IMR-90 (cell line): ENCODE data around the gene GCK. TPM values are rescaled to one million over a fixed set of nuclear protein-coding genes. Genes with fewer than 3 reads are reported as not detected.

Experiments used
- ATAC-seq: fragments of 200-7000 bp; cut with Tn5 transposase; 2 replicates; pipeline ENCODE4 v1.9.1; 2020; ENCODE audit warnings: low read depth, mild to moderate bottlenecking, moderate library complexity
- BruUV-seq: library from RNA; stranded (reverse); fragments of 400-500 nt; replicated peaks from 2 replicates; lab custom pipeline; 2021; lab: Mats Ljungman, UMichigan
- CTCF ChIA-PET: fragments of 300-600 bp; formaldehyde crosslinking; extraction: SDS; loops from one replicate; lab custom pipeline; 2021; ENCODE audit warnings: antibody characterized with exemption; lab: Yijun Ruan, JAX
- POLR2A ChIA-PET: fragments of 300-600 bp; sonication (Branson Sonifier 250); formaldehyde crosslinking; loops from one replicate; lab custom pipeline; 2022; ENCODE audit warnings: antibody characterized with exemption; ENCODE audit not compliant: unreplicated experiment; lab: Charles Lee
- DNase-seq: peaks from one replicate; pipeline ENCODE4 v3.0.0; 2013
- H2AFZ ChIP-seq: replicated peaks from 2 replicates; pipeline ENCODE3; 2013; ENCODE audit warnings: low read length, mild to moderate bottlenecking; ENCODE audit not compliant: poor library complexity
- H2AK5ac ChIP-seq: 2 replicates; pipeline ENCODE4 v1.6.1; 2013; ENCODE audit warnings: low read depth, low read length, inconsistent platforms
- H2AK9ac ChIP-seq: replicated peaks from 2 replicates; pipeline ENCODE3; 2013; ENCODE audit warnings: mild to moderate bottlenecking, low read depth, low read length, moderate library complexity; ENCODE audit not compliant: poor library complexity
- H2BK120ac ChIP-seq: 2 replicates; pipeline ENCODE4 v1.6.1; 2013; ENCODE audit warnings: low read depth, low read length, inconsistent platforms
- H2BK15ac ChIP-seq: 3 replicates; pipeline ENCODE4 v1.6.1; 2013; ENCODE audit warnings: low read depth, low read length, inconsistent platforms
- H2BK20ac ChIP-seq: 2 replicates; pipeline ENCODE4 v1.6.1; 2013; ENCODE audit warnings: low read depth, mild to moderate bottlenecking, inconsistent platforms, low read length, moderate library complexity
- H2BK5ac ChIP-seq: 2 replicates; pipeline ENCODE4 v1.6.1; 2013; ENCODE audit warnings: mild to moderate bottlenecking, low read depth, low read length, inconsistent platforms; ENCODE audit not compliant: poor library complexity, severe bottlenecking
- H3K14ac ChIP-seq: replicated peaks from 2 replicates; pipeline ENCODE4 v1.6.1; 2013; ENCODE audit warnings: low read depth, low read length, inconsistent platforms
- H3K18ac ChIP-seq: 2 replicates; pipeline ENCODE4 v1.6.1; 2013; ENCODE audit warnings: low read depth, low read length, control low read depth
- H3K23ac ChIP-seq: 2 replicates; pipeline ENCODE4 v1.6.1; 2013; ENCODE audit warnings: low read depth, low read length, inconsistent platforms
- H3K27ac ChIP-seq: 2 replicates; pipeline ENCODE4 v1.5.1; 2013; ENCODE audit warnings: mild to moderate bottlenecking, control low read depth, low read length; ENCODE audit not compliant: insufficient read depth
- H3K27me3 ChIP-seq: 2 replicates; pipeline ENCODE4 v1.6.1; 2013; ENCODE audit warnings: low read length; ENCODE audit not compliant: control insufficient read depth, insufficient read depth
- H3K36me3 ChIP-seq: 2 replicates; pipeline ENCODE4 v1.6.1; 2013; ENCODE audit warnings: low read length, mixed read lengths; ENCODE audit not compliant: control insufficient read depth, insufficient read depth
- H3K4ac ChIP-seq: 2 replicates; pipeline ENCODE4 v1.6.1; 2013; ENCODE audit warnings: low read depth, low read length, inconsistent platforms
- H3K4me1 ChIP-seq: 2 replicates; pipeline ENCODE4 v1.6.1; 2013; ENCODE audit warnings: low read length, mixed read lengths; ENCODE audit not compliant: control insufficient read depth, insufficient read depth
- H3K4me2 ChIP-seq: 2 replicates; pipeline ENCODE4 v1.6.1; 2013; ENCODE audit warnings: low read depth, mild to moderate bottlenecking, control low read depth, low read length, moderate library complexity
- H3K4me3 ChIP-seq: 2 replicates; pipeline ENCODE4 v1.5.1; 2013; ENCODE audit warnings: low read depth, mild to moderate bottlenecking, control low read depth, low read length, moderate library complexity; ENCODE audit not compliant: insufficient read depth
- H3K56ac ChIP-seq: 2 replicates; pipeline ENCODE4 v1.6.1; 2013; ENCODE audit warnings: low read length, inconsistent platforms; ENCODE audit not compliant: insufficient read depth; ENCODE audit errors: extremely low read depth
- H3K79me1 ChIP-seq, 2 experiments: 2 replicates each; pipeline ENCODE4 v1.6.1; 2013; ENCODE audit warnings: low read length in 2 of 2, inconsistent platforms in 1 of 2, low read depth in 1 of 2
- H3K9ac ChIP-seq: 2 replicates; pipeline ENCODE4 v1.6.1; 2013; ENCODE audit warnings: low read depth, low read length, control low read depth
- H3K9me1 ChIP-seq: 2 replicates; pipeline ENCODE4 v1.6.1; 2013; ENCODE audit warnings: low read length, inconsistent platforms; ENCODE audit not compliant: insufficient read depth
- H3K9me3 ChIP-seq: 2 replicates; pipeline ENCODE4 v1.6.1; 2013; ENCODE audit warnings: low read length; ENCODE audit not compliant: control insufficient read depth, insufficient read depth
- H4K20me1 ChIP-seq: 2 replicates; pipeline ENCODE4 v1.6.1; 2013; ENCODE audit warnings: low read length, inconsistent platforms; ENCODE audit not compliant: insufficient read depth
- H4K5ac ChIP-seq: 2 replicates; pipeline ENCODE4 v1.6.1; 2013; ENCODE audit warnings: mild to moderate bottlenecking, low read depth, low read length, control low read depth
- H4K8ac ChIP-seq, 2 experiments: 2 replicates each; pipeline ENCODE4 v1.6.1; 2013; ENCODE audit warnings: low read depth in 2 of 2, low read length in 2 of 2, control low read depth in 1 of 2, inconsistent platforms in 1 of 2
- H4K91ac ChIP-seq: 2 replicates; pipeline ENCODE4 v1.6.1; 2013; ENCODE audit warnings: low read depth, low read length, inconsistent platforms; ENCODE audit not compliant: insufficient read depth
- BHLHE40 ChIP-seq: fragments of 150-350 bp; IDR thresholded peaks from 2 replicates; pipeline ENCODE4 v1.6.1; 2016; ENCODE audit warnings: mild to moderate bottlenecking, low read depth, low read length
- CEBPB ChIP-seq: IDR thresholded peaks from 2 replicates; pipeline ENCODE4 v1.6.1; 2012; ENCODE audit warnings: low read depth, low read length, improper control_type of control experiment
- CTCF ChIP-seq: conservative IDR thresholded peaks from 2 replicates; pipeline ENCODE4 v1.5.1; 2012; ENCODE audit warnings: mild to moderate bottlenecking, low read depth, low read length, improper control_type of control experiment
- ELK1 ChIP-seq: fragments of 150-350 bp; IDR thresholded peaks from 2 replicates; pipeline ENCODE4 v1.6.1; 2016; ENCODE audit warnings: low read depth, mild to moderate bottlenecking, low read length, moderate library complexity, borderline replicate concordance
- FOS ChIP-seq: fragments of 150-350 bp; IDR thresholded peaks from 2 replicates; pipeline ENCODE4 v1.6.1; 2016; ENCODE audit warnings: low read depth, low read length
- MAFK ChIP-seq: IDR thresholded peaks from 2 replicates; pipeline ENCODE4 v1.6.1; 2012; ENCODE audit warnings: low read depth, low read length, improper control_type of control experiment
- MAZ ChIP-seq: IDR thresholded peaks from 2 replicates; pipeline ENCODE4 v1.6.1; 2012; ENCODE audit warnings: low read depth, mild to moderate bottlenecking, low read length, improper control_type of control experiment, moderate library complexity, borderline replicate concordance
- MXI1 ChIP-seq: IDR thresholded peaks from 2 replicates; pipeline ENCODE4 v1.6.1; 2012; ENCODE audit warnings: low read depth, mild to moderate bottlenecking, low read length, moderate library complexity, borderline replicate concordance
- NFE2L2 ChIP-seq: fragments of 150-350 bp; IDR thresholded peaks from 2 replicates; pipeline ENCODE4 v1.6.1; 2016; ENCODE audit warnings: low read depth, mild to moderate bottlenecking, low read length
- POLR2A ChIP-seq: IDR thresholded peaks from 2 replicates; pipeline ENCODE4 v1.6.1; 2012; ENCODE audit warnings: mild to moderate bottlenecking, low read depth, low read length
- RAD21 ChIP-seq: IDR thresholded peaks from 2 replicates; pipeline ENCODE4 v1.6.1; 2012; ENCODE audit warnings: low read length, improper control_type of control experiment
- RCOR1 ChIP-seq: IDR thresholded peaks from 2 replicates; pipeline ENCODE4 v1.6.1; 2012; ENCODE audit warnings: mild to moderate bottlenecking, low read length, improper control_type of control experiment; ENCODE audit not compliant: insufficient replicate concordance
- SMC3 ChIP-seq: fragments of 150-350 bp; IDR thresholded peaks from 2 replicates; pipeline ENCODE4 v1.6.1; 2016; ENCODE audit warnings: low read depth, mild to moderate bottlenecking, antibody characterized with exemption, low read length, moderate library complexity
- WGBS, 2 experiments: methylation state at CpG; one replicate each; pipeline versions ENCODE4 v1.1.5 to v1.1.7; 2013; ENCODE audit warnings: missing lambda C conversion rate in 2 of 2; ENCODE audit not compliant: insufficient read length in 1 of 2; ENCODE audit errors: extremely low coverage in 2 of 2; 5-methylcytosine and 5-hydroxymethylcytosine counted together
- dilution Hi-C: fragments of 300-500 bp; cut with HindIII; formaldehyde crosslinking; loops from one replicate; pipeline ENCODE4 v1.14.3; 2018; ENCODE audit warnings: low sequenced_read_pairs; ENCODE audit not compliant: unreplicated experiment
- in situ Hi-C: fragments of 300-500 bp; cut with MboI; formaldehyde crosslinking; loops from 3 replicates; pipeline ENCODE4 v1.14.3; 2019; ENCODE audit warnings: low sequenced_read_pairs, inconsistent platforms, mixed read lengths
- intact Hi-C: fragments of 100-400 bp; cut with micrococcal nuclease; formaldehyde crosslinking; loops from 2 replicates; pipeline ENCODE4 v1.10.0; 2022
- polyA plus RNA-seq, 3 experiments: library from polyadenylated mRNA; depleted of rRNA; stranded (reverse); fragments of >200 nt; gene quantifications; 2 replicates each; pipeline ENCODE4 v1.2.3, GENCODE V29; 2012; ENCODE audit warnings: low replicate concordance in 1 of 3
- total RNA-seq: library from RNA; depleted of rRNA; stranded (reverse); fragments of >200 nt; gene quantifications from 2 replicates; pipeline ENCODE4 v1.2.3, GENCODE V29; 2012
- TF ChIP-seq, protein P1 (sequence below): fragments of 150-350 bp; IDR thresholded peaks from 2 replicates; pipeline ENCODE4 v1.6.1; 2017; ENCODE audit warnings: mild to moderate bottlenecking, antibody characterized with exemption, low read length, low read depth

GCK gene
- total and polyA plus RNA-seq, 2 of the 4 experiments (the other 2 are of a cell fraction): 0.14 to 0.18 TPM

DNA sequence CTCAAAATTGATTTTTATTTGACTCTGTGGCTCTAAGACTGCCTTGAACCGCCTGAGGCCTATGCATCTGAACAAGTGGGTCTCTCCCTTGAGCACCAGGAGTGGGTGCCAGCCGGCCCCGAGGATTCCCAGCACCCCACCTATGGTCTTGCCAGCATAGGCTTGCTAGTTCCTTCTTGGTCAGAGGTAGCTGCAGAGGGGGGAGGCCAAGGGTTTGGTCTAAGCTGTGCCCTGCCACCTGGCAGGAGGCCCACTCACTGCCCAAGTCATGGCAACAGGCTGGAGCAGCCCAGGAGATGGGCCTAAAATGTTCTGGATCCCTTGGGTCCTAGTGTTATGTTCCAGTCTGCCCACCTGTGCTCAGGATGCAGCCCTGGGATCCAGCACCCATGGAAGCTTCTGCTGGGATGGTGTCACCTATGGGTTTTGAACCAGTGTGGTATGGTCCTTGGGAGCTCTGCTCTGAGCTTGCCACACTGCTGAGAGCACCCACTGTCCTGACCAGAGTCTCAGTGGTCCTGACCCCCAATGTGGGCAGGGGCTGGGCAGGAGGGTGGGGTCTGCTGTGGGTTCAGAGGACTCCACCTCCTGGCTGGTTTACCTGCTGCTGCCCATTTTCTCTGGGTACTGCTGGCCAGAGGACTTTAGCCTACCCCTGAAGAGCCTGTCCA, 24.1 kb upstream of the GCK start:
- no peak overlapping the region for H3K4me3 ChIP-seq
- CTCF ChIA-PET: no interaction called here
- no peak overlapping the region for H3K4ac ChIP-seq
- H4K91ac ChIP-seq: no peak overlapping the region
- no peak overlapping the region for H3K9ac ChIP-seq
- H2AK5ac ChIP-seq: no peak overlapping the region
- no peak overlapping the region for H2AFZ ChIP-seq
- H4K20me1 ChIP-seq: peaks cover 12% of the 10 kb centered on the region
- no peak overlapping the region for H3K27ac ChIP-seq
- DNase-seq: no peak
- BruUV-seq: TSS peak; percentile 63
- in situ Hi-C loops: no loop called here
- intact Hi-C loops: no loop called here
- no peak overlapping the region for H3K56ac ChIP-seq
- no peak overlapping the region for H2BK120ac ChIP-seq
- no peak overlapping the region for H2BK20ac ChIP-seq
- H3K79me1 ChIP-seq: peaks cover 11 to 20% of the 10 kb centered on the region in 2 experiments
- H3K23ac ChIP-seq: no peak overlapping the region
- no peak overlapping the region for H4K8ac ChIP-seq
- H2BK15ac ChIP-seq: no peak overlapping the region
- H3K18ac ChIP-seq: no peak overlapping the region
- H2AK9ac ChIP-seq: no peak overlapping the region
- H3K4me2 ChIP-seq: no peak overlapping the region
- TF ChIP-seq POLR2A (no peak), MAZ (no peak), CTCF (no peak), CEBPB (no peak), ELK1 (no peak), NFE2L2 (no peak), FOS (no peak), SMC3 (no peak), MAFK (no peak), RCOR1 (no peak), MXI1 (no peak), BHLHE40 (no peak), RAD21 (no peak)
- TF ChIP-seq, protein P1, sequence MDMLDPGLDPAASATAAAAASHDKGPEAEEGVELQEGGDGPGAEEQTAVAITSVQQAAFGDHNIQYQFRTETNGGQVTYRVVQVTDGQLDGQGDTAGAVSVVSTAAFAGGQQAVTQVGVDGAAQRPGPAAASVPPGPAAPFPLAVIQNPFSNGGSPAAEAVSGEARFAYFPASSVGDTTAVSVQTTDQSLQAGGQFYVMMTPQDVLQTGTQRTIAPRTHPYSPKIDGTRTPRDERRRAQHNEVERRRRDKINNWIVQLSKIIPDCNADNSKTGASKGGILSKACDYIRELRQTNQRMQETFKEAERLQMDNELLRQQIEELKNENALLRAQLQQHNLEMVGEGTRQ: no peak
- no peaks in the 10 kb centered on the region for H3K4me1 ChIP-seq
- no peaks in the 10 kb centered on the region for H3K27me3 ChIP-seq
- no peak overlapping the region for H2BK5ac ChIP-seq
- dilution Hi-C loops: no loop called here
- 83% methylated on average over 1 of the region's 3 CpGs; no CpG with 5 or more reads in 1 of the 2 experiments for WGBS, 2 experiments
- peaks cover 51% of the 10 kb centered on the region for H3K36me3 ChIP-seq
- no peaks in the 10 kb centered on the region for H3K9me3 ChIP-seq
- no peak overlapping the region for H3K14ac ChIP-seq
- no peaks in the 10 kb centered on the region; the same call in 1 of the 2 replicates for H3K9me1 ChIP-seq
- POLR2A ChIA-PET: no interaction called here
- ATAC-seq: no peak
- H4K5ac ChIP-seq: no peak overlapping the region
